DOHH2 (cell line): Measurements from ENCODE around the gene PKIB.
"Not testable (repeated sequence)": the region's sequence is repeated elsewhere in the genome, so short reads cannot be mapped to it uniquely, and the experiment has no call there.

Experiments
- CTCF ChIP-seq: fragments of 200-600 bp; sonication (generic); IDR thresholded peaks from one replicate; pipeline ENCODE4 v1.5.1; 2014; ENCODE audit warnings: antibody characterized with exemption, mild to moderate bottlenecking, low read depth, low read length; ENCODE audit not compliant: poor library complexity, severe bottlenecking
- EZH2phosphoT487 ChIP-seq: fragments of 200-600 bp; sonication (generic); IDR thresholded peaks from 2 replicates; pipeline ENCODE4 v1.6.1; 2017; ENCODE audit warnings: borderline replicate concordance, mild to moderate bottlenecking, antibody characterized with exemption, low read length, moderate library complexity, mixed read lengths

- TF ChIP-seq CTCF, EZH2phosphoT487: not testable (repeated sequence)
Observed at GRCh38 chr6:122598295-122598694, 11.9 kb upstream of the PKIB start.
